Liver (tissue), 9 donors: ENCODE measurements around the gene ATF6B. TPM values are rescaled to one million over a fixed set of nuclear protein-coding genes. Genes with fewer than 3 reads are reported as not detected.

Experiments
- DNase-seq: peaks from one replicate; pipeline ENCODE4 v3.0.0-alpha.2; 2017; ENCODE audit warnings: low spot score
- H3K27ac ChIP-seq, 2 donors: one replicate each; pipeline ENCODE4 v1.7.0; 2013; ENCODE audit warnings: inconsistent platforms in 2 of 2, low read length in 2 of 2, control low read depth in 1 of 2, low read depth in 1 of 2, mild to moderate bottlenecking in 1 of 2
- H3K27me3 ChIP-seq, 4 donors: one replicate each; pipeline versions ENCODE4 v1.6.1 to v1.7.0; 2013; ENCODE audit warnings: low read length in 3 of 4, inconsistent platforms in 1 of 4, mild to moderate bottlenecking in 1 of 4, moderate library complexity in 1 of 4; ENCODE audit not compliant: control insufficient read depth in 4 of 4, insufficient read depth in 4 of 4
- H3K36me3 ChIP-seq, 4 donors: one replicate each; pipeline versions ENCODE4 v1.6.1 to v1.7.0; 2013; ENCODE audit warnings: low read length in 3 of 4, mild to moderate bottlenecking in 3 of 4, low read depth in 1 of 4, moderate library complexity in 1 of 4; ENCODE audit not compliant: control insufficient read depth in 4 of 4, insufficient read depth in 3 of 4
- H3K4me1 ChIP-seq, 4 donors: one replicate each; pipeline versions ENCODE4 v1.6.1 to v1.7.0; 2013; ENCODE audit warnings: low read length in 3 of 4, mild to moderate bottlenecking in 3 of 4, moderate library complexity in 1 of 4; ENCODE audit not compliant: control insufficient read depth in 4 of 4, insufficient read depth in 4 of 4
- H3K4me3 ChIP-seq, 3 donors: one replicate each; pipeline versions ENCODE4 v1.6.1 to v1.7.0; 2013; ENCODE audit warnings: low read length in 3 of 3, control low read depth in 1 of 3, low read depth in 1 of 3, mild to moderate bottlenecking in 1 of 3
- H3K9ac ChIP-seq, 2 donors: one replicate each; pipeline ENCODE4 v1.7.0; 2013; ENCODE audit warnings: low read length in 2 of 2, mild to moderate bottlenecking in 2 of 2, moderate library complexity in 2 of 2, control low read depth in 1 of 2, low read depth in 1 of 2
- H3K9me3 ChIP-seq, 4 donors: one replicate each; pipeline versions ENCODE4 v1.6.1 to v1.7.0; 2013; ENCODE audit warnings: low read length in 3 of 4; ENCODE audit not compliant: control insufficient read depth in 4 of 4
- ATF3 ChIP-seq: IDR thresholded peaks from 2 replicates; pipeline ENCODE4 v1.6.1; 2016; ENCODE audit warnings: antibody characterized with exemption
- FOXA1 ChIP-seq: IDR thresholded peaks from 2 replicates; pipeline ENCODE4 v1.6.1; 2016; ENCODE audit warnings: antibody characterized with exemption
- FOXA2 ChIP-seq: IDR thresholded peaks from 2 replicates; pipeline ENCODE4 v1.6.1; 2016; ENCODE audit warnings: antibody characterized with exemption
- HNF4A ChIP-seq, 2 donors: conservative IDR thresholded peaks; 2 replicates each; pipeline ENCODE4 v1.6.1; 2016; ENCODE audit warnings: antibody characterized with exemption in 2 of 2, mild to moderate bottlenecking in 2 of 2
- HNF4G ChIP-seq: IDR thresholded peaks from 2 replicates; pipeline ENCODE4 v1.6.1; 2016; ENCODE audit warnings: antibody characterized with exemption
- NR2F2 ChIP-seq: IDR thresholded peaks from 2 replicates; pipeline ENCODE4 v1.6.1; 2016; ENCODE audit warnings: antibody characterized with exemption
- RAD21 ChIP-seq, 2 donors: IDR thresholded peaks; 2 replicates each; pipeline ENCODE4 v1.6.1; 2016; ENCODE audit warnings: antibody characterized with exemption in 2 of 2, mild to moderate bottlenecking in 2 of 2
- REST ChIP-seq: IDR thresholded peaks from 2 replicates; pipeline ENCODE4 v1.6.1; 2016; ENCODE audit warnings: antibody characterized with exemption, mild to moderate bottlenecking
- RXRA ChIP-seq, 2 donors: IDR thresholded peaks; 2 replicates each; pipeline ENCODE4 v1.6.1; 2017 to 2018; ENCODE audit warnings: antibody characterized with exemption in 2 of 2, mild to moderate bottlenecking in 1 of 2
- ZBTB33 ChIP-seq: IDR thresholded peaks from 2 replicates; pipeline ENCODE4 v1.6.1; 2016; ENCODE audit warnings: antibody characterized with exemption
- WGBS: extraction: QIAGEN DNeasy Blood & Tissue Kit; methylation state at CpG from one replicate; pipeline ENCODE4 v1.1.7; 2013; 5-methylcytosine and 5-hydroxymethylcytosine counted together
- polyA plus RNA-seq, 2 donors: library from polyadenylated mRNA; stranded (reverse) in 1 of 2; unstranded in 1 of 2; fragments of 200-250 nt in 1 of 2; fragments of >200 nt in 1 of 2; fragmentation: Nextera tagmentation in 1 of 2; extraction: Ambion mirVana in 1 of 2; gene quantifications; one replicate each; pipeline versions ENCODE4 v1.2.1 to v1.2.3, GENCODE V29; 2013 to 2015
- total RNA-seq, 2 donors: library from RNA; depleted of rRNA; stranded (reverse); fragments of >200 nt; gene quantifications; one replicate each; pipeline ENCODE4 v1.2.3, GENCODE V29; 2014
- donor health status: healthy.
- donor health status: healthy.
- donor health status: healthy.
- donor health status: healthy.
- donor health status: healthy.

ATF6B gene
- total and polyA plus RNA-seq, 4 donors, result 13.6 to 24.8 (median 15.5) TPM

- Histone ChIP-seq H3K36me3 (no peaks in the 10 kb centered on the region), H3K9ac (no peak overlapping the region), H3K4me3 (no peak overlapping the region), H3K27me3 (peaks cover 0 to 2% (median 0%) of the 10 kb centered on the region in 4 donors), H3K4me1 (peaks cover 3 to 9% (median 5%) of the 10 kb centered on the region in 4 donors), H3K27ac (peak overlapping the region in 1 of 2 donors; percentile 19), H3K9me3 (no peaks in the 10 kb centered on the region)
- no peak for DNase-seq
- TF ChIP-seq HNF4G, result no peak
- no peak for TF ChIP-seq FOXA2
- no peak for TF ChIP-seq NR2F2
- no peak for TF ChIP-seq RAD21 (IDR thresholded peaks at IDR 0.05)
- TF ChIP-seq FOXA1, result no peak
- TF ChIP-seq ZBTB33, result no peak
- TF ChIP-seq REST, result no peak
- TF ChIP-seq ATF3, result no peak
- 85% methylated on average over 1 of the region's 1 CpG for WGBS
Observed at GRCh38 chr6:32107406-32107805, 20.6 kb downstream of the ATF6B start.

- TF ChIP-seq NR2F2, result no peak
- no peak for TF ChIP-seq HNF4A (conservative IDR thresholded peaks at IDR 0.05)
- peak; percentile 51 for TF ChIP-seq REST
- TF ChIP-seq FOXA1, result no peak
- no peak for TF ChIP-seq RXRA (IDR thresholded peaks at IDR 0.05)
- no peak for TF ChIP-seq FOXA2
- Histone ChIP-seq H3K9me3 (no peaks in the 10 kb centered on the region), H3K27ac (no peak overlapping the region), H3K27me3 (peaks cover 0 to 2% (median 0%) of the 10 kb centered on the region in 4 donors), H3K9ac (no peak overlapping the region), H3K36me3 (no peaks in the 10 kb centered on the region), H3K4me1 (peaks cover 0 to 2% (median under 1%) of the 10 kb centered on the region in 4 donors), H3K4me3 (no peak overlapping the region)
- no peak for DNase-seq
- WGBS, result 76% methylated on average over 4 of the region's 4 CpGs
Observed at GRCh38 chr6:32105433-32105832, 22.6 kb downstream of the ATF6B start.
